HL-60 (cell line): ENCODE measurements around the gene PLCB1.

ENCODE experiments used
- DNase-seq, 2 experiments: peaks; one replicate each; pipeline ENCODE4 v3.0.0-alpha.2; 2010 to 2020; ENCODE audit warnings: low read depth in 1 of 2, low spot score in 1 of 2
- H3K27ac ChIP-seq: fragments of 250-450 bp; sonication (Bioruptor Pico); replicated peaks from 2 replicates; pipeline ENCODE4 v1.5.1; 2020; ENCODE audit warnings: mild to moderate bottlenecking, moderate library complexity
- H3K27me3 ChIP-seq: fragments of 250-450 bp; sonication (Bioruptor Pico); 2 replicates; pipeline ENCODE4 v1.5.1; 2021; ENCODE audit warnings: mild to moderate bottlenecking, moderate library complexity; ENCODE audit not compliant: insufficient read depth, poor library complexity, severe bottlenecking
- H3K4me3 ChIP-seq: replicated peaks from 2 replicates; pipeline ENCODE4 v1.5.1; 2011; ENCODE audit warnings: mild to moderate bottlenecking, control low read depth, low read length; ENCODE audit not compliant: insufficient read depth
- GABPA ChIP-seq: IDR thresholded peaks from 2 replicates; pipeline ENCODE4 v1.6.1; 2012; ENCODE audit warnings: low read depth
- POLR2AphosphoS5 ChIP-seq: IDR thresholded peaks from 2 replicates; pipeline ENCODE4 v1.6.1; 2012; ENCODE audit warnings: low read depth
- SPI1 ChIP-seq: IDR thresholded peaks from 2 replicates; pipeline ENCODE4 v1.6.1; 2012; ENCODE audit warnings: low read depth, mild to moderate bottlenecking, borderline replicate concordance
- TF ChIP-seq, protein P1 (sequence below): IDR thresholded peaks from one replicate; pipeline ENCODE4 v1.5.1; 2011; ENCODE audit warnings: low read length, control low read depth, inconsistent platforms; ENCODE audit not compliant: insufficient read depth
- TF ChIP-seq, protein P2 (sequence below): IDR thresholded peaks from 2 replicates; pipeline ENCODE4 v1.6.1; 2012; ENCODE audit warnings: low read depth; ENCODE audit not compliant: insufficient replicate concordance

PLCB1 gene

DNA sequence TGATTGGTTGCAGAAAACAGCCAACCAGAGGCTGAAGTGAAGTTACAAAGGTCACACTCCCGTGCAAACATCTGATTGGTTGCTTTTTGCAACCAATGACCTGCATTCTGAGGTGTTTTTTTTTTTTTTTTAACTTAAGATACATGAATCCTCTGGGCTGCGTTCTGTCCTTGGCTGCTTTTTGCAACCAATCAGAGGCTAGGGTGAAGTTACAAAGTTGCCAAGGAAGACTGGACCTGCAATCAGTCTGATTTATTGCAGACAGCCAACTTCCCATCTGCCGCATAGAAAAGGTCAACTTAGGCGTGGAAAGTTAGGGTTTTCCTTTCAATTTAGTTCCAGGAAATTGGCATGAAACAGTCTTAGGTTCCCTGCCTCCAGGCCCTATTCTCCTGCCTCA lies 292.9 kb downstream of the PLCB1 start:
- DNase-seq, result no peak
- H3K4me3 ChIP-seq, result no peak overlapping the region
- no peaks in the 10 kb centered on the region for H3K27me3 ChIP-seq
- TF ChIP-seq, protein P1, sequence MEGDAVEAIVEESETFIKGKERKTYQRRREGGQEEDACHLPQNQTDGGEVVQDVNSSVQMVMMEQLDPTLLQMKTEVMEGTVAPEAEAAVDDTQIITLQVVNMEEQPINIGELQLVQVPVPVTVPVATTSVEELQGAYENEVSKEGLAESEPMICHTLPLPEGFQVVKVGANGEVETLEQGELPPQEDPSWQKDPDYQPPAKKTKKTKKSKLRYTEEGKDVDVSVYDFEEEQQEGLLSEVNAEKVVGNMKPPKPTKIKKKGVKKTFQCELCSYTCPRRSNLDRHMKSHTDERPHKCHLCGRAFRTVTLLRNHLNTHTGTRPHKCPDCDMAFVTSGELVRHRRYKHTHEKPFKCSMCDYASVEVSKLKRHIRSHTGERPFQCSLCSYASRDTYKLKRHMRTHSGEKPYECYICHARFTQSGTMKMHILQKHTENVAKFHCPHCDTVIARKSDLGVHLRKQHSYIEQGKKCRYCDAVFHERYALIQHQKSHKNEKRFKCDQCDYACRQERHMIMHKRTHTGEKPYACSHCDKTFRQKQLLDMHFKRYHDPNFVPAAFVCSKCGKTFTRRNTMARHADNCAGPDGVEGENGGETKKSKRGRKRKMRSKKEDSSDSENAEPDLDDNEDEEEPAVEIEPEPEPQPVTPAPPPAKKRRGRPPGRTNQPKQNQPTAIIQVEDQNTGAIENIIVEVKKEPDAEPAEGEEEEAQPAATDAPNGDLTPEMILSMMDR, result no peak
- no peak for TF ChIP-seq POLR2AphosphoS5
- TF ChIP-seq, protein P2, sequence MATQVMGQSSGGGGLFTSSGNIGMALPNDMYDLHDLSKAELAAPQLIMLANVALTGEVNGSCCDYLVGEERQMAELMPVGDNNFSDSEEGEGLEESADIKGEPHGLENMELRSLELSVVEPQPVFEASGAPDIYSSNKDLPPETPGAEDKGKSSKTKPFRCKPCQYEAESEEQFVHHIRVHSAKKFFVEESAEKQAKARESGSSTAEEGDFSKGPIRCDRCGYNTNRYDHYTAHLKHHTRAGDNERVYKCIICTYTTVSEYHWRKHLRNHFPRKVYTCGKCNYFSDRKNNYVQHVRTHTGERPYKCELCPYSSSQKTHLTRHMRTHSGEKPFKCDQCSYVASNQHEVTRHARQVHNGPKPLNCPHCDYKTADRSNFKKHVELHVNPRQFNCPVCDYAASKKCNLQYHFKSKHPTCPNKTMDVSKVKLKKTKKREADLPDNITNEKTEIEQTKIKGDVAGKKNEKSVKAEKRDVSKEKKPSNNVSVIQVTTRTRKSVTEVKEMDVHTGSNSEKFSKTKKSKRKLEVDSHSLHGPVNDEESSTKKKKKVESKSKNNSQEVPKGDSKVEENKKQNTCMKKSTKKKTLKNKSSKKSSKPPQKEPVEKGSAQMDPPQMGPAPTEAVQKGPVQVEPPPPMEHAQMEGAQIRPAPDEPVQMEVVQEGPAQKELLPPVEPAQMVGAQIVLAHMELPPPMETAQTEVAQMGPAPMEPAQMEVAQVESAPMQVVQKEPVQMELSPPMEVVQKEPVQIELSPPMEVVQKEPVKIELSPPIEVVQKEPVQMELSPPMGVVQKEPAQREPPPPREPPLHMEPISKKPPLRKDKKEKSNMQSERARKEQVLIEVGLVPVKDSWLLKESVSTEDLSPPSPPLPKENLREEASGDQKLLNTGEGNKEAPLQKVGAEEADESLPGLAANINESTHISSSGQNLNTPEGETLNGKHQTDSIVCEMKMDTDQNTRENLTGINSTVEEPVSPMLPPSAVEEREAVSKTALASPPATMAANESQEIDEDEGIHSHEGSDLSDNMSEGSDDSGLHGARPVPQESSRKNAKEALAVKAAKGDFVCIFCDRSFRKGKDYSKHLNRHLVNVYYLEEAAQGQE, result no peak
- no peak for TF ChIP-seq SPI1
- TF ChIP-seq GABPA, result no peak
- no peak overlapping the region for H3K27ac ChIP-seq

GRCh38 chr20:8425802-8426201 lies 293.7 kb downstream of the PLCB1 start:
- no peak for DNase-seq
- Histone ChIP-seq H3K4me3 (no peak overlapping the region), H3K27ac (no peak overlapping the region; the same call in 1 of the 2 replicates), H3K27me3 (no peaks in the 10 kb centered on the region)
- TF ChIP-seq SPI1, result no peak
- TF ChIP-seq, protein P1, result no peak
- no peak for TF ChIP-seq GABPA

DNA sequence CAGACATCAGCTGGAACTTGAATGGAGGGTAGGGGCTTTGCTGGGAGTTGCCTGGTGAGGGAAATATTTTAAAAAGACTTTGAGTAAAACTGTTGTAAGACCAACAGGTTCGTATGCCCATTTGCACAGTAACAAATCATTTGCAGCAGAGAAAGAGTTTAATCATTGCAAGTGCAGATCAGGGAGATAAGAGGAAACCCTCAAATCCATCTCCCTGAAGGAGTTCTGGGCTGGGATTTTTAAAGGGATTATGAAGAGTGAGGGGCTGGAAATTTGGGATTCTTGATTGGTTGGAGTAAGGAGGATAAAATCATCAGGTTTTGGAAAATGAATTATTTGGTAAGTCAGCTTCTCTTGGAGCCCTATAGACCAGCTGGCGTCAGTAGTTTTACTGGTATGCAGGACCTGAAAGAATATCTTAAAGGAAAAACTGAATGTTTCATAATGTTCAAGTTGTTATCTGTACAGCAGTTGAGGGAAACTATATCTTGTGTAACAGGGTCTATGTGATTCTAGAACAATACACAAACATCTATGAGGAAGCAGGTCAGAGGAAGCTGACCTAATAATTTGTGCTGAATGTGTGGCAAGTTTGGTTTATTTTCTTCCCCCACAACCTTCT lies 295.5 kb downstream of the PLCB1 start:
- no peak overlapping the region for H3K4me3 ChIP-seq
- H3K27ac ChIP-seq, result peak overlapping the region; percentile 60
- peak; percentile 60 to 74 for DNase-seq
- no peaks in the 10 kb centered on the region for H3K27me3 ChIP-seq
- no peak for TF ChIP-seq GABPA
- peak; percentile 24; the same call in 1 of the 2 replicates for TF ChIP-seq POLR2AphosphoS5
- TF ChIP-seq, protein P2, result no peak
- TF ChIP-seq, protein P1, result no peak
- peak; percentile 14; the same call in 1 of the 2 replicates for TF ChIP-seq SPI1

GRCh38 chr20:8428988-8429387 lies 296.9 kb downstream of the PLCB1 start:
- Histone ChIP-seq H3K4me3 (no peak overlapping the region), H3K27me3 (no peaks in the 10 kb centered on the region), H3K27ac (peak overlapping the region; percentile 60; the same call in 1 of the 2 replicates)
- no peak for DNase-seq
- no peak for TF ChIP-seq SPI1
- TF ChIP-seq, protein P2, result no peak
- TF ChIP-seq POLR2AphosphoS5, result no peak
